HepG2 (cell line): ENCODE results near the gene TIA1. TPM values are rescaled to one million over a fixed set of nuclear protein-coding genes. Genes with fewer than 3 reads are reported as not detected.

Experiments
- ARID2 ChIP-seq: sonication (generic); formaldehyde crosslinking; IDR thresholded peaks from 2 replicates; pipeline ENCODE4 v1.8.1; 2022; ENCODE audit warnings: mild to moderate bottlenecking, missing genetic modification reagents, borderline replicate concordance
- ARNT2 ChIP-seq: sonication (generic); formaldehyde crosslinking; IDR thresholded peaks from 2 replicates; pipeline ENCODE4 v1.8.0; 2022; ENCODE audit warnings: mild to moderate bottlenecking, low read depth, missing genetic modification reagents, moderate library complexity
- ATF7-NPFF ChIP-seq: sonication (generic); formaldehyde crosslinking; IDR thresholded peaks from 2 replicates; pipeline ENCODE4 v1.8.1; 2023; ENCODE audit warnings: mild to moderate bottlenecking, low read depth, missing genetic modification reagents, moderate library complexity
- CCDC6 ChIP-seq: sonication (generic); formaldehyde crosslinking; IDR thresholded peaks from 2 replicates; pipeline ENCODE4 v1.8.1; 2022; ENCODE audit warnings: mild to moderate bottlenecking, missing genetic modification reagents, moderate library complexity
- DMAP1 ChIP-seq: IDR thresholded peaks from 2 replicates; pipeline ENCODE4 v1.6.1; 2016
- ELF1 ChIP-seq: sonication (generic); formaldehyde crosslinking; IDR thresholded peaks from 2 replicates; pipeline ENCODE4 v1.4.0; 2020; ENCODE audit warnings: missing genetic modification reagents
- KDM3A ChIP-seq: IDR thresholded peaks from 2 replicates; pipeline ENCODE4 v1.6.1; 2018; ENCODE audit warnings: low read depth, missing compliant biosample characterization
- LCORL ChIP-seq, 2 experiments: fragments of 450-650 bp in 1 of 2; sonication (generic) in 1 of 2; formaldehyde crosslinking in 1 of 2; IDR thresholded peaks; 2 replicates each; pipeline versions ENCODE4 v1.5.0 to v1.6.1; 2017 to 2020; ENCODE audit warnings: antibody characterized with exemption in 1 of 2, missing genetic modification reagents in 1 of 2
- MED1 ChIP-seq: sonication (generic); formaldehyde crosslinking; IDR thresholded peaks from 2 replicates; pipeline ENCODE4 v1.4.0; 2020; ENCODE audit warnings: missing genetic modification reagents
- MTA1 ChIP-seq: sonication (generic); formaldehyde crosslinking; IDR thresholded peaks from 2 replicates; pipeline ENCODE4 v1.4.0; 2020; ENCODE audit warnings: missing genetic modification reagents, mild to moderate bottlenecking, borderline replicate concordance
- POGZ ChIP-seq: sonication (generic); formaldehyde crosslinking; IDR thresholded peaks from 2 replicates; pipeline ENCODE4 v1.4.0; 2020; ENCODE audit warnings: mild to moderate bottlenecking, missing genetic modification reagents
- ZNF556 ChIP-seq: sonication (generic); formaldehyde crosslinking; IDR thresholded peaks from 2 replicates; pipeline ENCODE4 v1.4.0; 2020; ENCODE audit warnings: mild to moderate bottlenecking, missing genetic modification reagents, borderline replicate concordance
- polyA plus RNA-seq, 8 experiments: library from polyadenylated mRNA; depleted of rRNA in 3 of 8; stranded (reverse) in 7 of 8; unstranded in 1 of 8; fragments of >200 nt; fragmentation: Illumina TruSeq in 4 of 8; extraction: Trizol in 4 of 8; gene quantifications; 2 replicates each; pipeline versions ENCODE4 v1.2.1 to v1.2.3, GENCODE V29; 2011 to 2016; ENCODE audit warnings: low read depth in 4 of 8, missing spikeins in 1 of 8, mixed read lengths in 1 of 8; ENCODE audit not compliant: insufficient read depth in 1 of 8
- total RNA-seq, 5 experiments: library from RNA; depleted of rRNA; stranded (reverse); fragments of >200 nt; fragmentation: Illumina TruSeq; extraction: Trizol; gene quantifications; 2 replicates each; pipeline ENCODE4 v1.2.3, GENCODE V29; 2016; ENCODE audit warnings: low read depth in 1 of 5
- TF ChIP-seq, protein P1 (sequence below): sonication (generic); formaldehyde crosslinking; IDR thresholded peaks from 2 replicates; pipeline ENCODE4 v1.5.1; 2020; ENCODE audit warnings: mild to moderate bottlenecking, missing genetic modification reagents, borderline replicate concordance
- TF ChIP-seq, protein P2 (sequence below): sonication (generic); formaldehyde crosslinking; IDR thresholded peaks from 2 replicates; pipeline ENCODE4 v1.4.0; 2020; ENCODE audit warnings: low read depth, missing genetic modification reagents
- TF ChIP-seq, protein P3 (sequence below): IDR thresholded peaks from 2 replicates; pipeline ENCODE4 v1.6.1; 2016; ENCODE audit warnings: mild to moderate bottlenecking, missing biosample characterization, missing genetic modification reagents
- TF ChIP-seq, protein P4 (sequence below): sonication (generic); formaldehyde crosslinking; IDR thresholded peaks from 2 replicates; pipeline ENCODE4 v1.5.0; 2020; ENCODE audit warnings: missing genetic modification reagents

Gene TIA1
- total and polyA plus RNA-seq, 2 of the 13 experiments (the other 11 are each of a cell fraction or from before 2014, with no cell fraction given): 209 to 319 TPM

DNA sequence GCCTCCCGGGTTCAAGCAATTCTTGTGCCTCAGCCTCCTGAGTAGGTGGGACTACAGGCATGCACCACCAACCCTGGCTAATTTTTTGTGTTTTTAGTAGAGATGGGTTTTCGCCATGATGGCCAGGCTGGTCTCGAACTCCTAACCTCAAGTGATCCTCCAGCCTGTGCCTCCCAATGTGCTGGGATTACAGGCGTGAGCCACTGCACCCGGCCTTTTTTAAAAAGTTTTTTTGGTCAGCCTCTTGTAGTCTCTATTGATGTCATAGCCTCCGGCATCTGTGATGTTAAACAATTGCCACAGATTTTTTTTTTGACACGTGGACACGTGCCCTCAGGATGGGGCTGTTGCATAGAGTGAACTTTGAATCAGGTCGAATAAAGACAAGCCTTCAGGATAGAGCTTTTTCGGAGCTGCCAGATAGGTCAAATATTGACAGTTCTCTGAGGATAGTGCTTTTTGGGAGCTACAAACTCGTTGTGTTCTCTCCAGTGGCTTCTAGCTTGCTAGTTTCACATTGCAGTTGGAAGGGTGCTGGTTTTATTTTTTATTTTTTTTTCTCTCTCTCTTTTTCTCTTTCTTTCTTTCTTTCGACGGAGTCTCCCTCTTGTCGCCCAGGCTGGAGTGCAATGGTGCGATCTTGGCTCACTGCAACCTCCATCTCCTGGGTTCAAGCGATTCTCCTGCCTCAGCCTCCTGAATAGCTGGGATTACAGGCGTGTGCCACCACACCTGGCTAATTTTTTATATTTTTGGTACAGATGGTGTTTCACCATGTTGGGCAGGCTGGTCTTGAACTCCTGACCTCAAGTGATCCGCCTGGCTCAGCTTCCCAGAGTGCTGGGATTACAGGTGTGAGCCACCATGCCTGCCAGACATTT is 21.2 kb upstream of the TIA1 start (continued):
- TF ChIP-seq, protein P1, sequence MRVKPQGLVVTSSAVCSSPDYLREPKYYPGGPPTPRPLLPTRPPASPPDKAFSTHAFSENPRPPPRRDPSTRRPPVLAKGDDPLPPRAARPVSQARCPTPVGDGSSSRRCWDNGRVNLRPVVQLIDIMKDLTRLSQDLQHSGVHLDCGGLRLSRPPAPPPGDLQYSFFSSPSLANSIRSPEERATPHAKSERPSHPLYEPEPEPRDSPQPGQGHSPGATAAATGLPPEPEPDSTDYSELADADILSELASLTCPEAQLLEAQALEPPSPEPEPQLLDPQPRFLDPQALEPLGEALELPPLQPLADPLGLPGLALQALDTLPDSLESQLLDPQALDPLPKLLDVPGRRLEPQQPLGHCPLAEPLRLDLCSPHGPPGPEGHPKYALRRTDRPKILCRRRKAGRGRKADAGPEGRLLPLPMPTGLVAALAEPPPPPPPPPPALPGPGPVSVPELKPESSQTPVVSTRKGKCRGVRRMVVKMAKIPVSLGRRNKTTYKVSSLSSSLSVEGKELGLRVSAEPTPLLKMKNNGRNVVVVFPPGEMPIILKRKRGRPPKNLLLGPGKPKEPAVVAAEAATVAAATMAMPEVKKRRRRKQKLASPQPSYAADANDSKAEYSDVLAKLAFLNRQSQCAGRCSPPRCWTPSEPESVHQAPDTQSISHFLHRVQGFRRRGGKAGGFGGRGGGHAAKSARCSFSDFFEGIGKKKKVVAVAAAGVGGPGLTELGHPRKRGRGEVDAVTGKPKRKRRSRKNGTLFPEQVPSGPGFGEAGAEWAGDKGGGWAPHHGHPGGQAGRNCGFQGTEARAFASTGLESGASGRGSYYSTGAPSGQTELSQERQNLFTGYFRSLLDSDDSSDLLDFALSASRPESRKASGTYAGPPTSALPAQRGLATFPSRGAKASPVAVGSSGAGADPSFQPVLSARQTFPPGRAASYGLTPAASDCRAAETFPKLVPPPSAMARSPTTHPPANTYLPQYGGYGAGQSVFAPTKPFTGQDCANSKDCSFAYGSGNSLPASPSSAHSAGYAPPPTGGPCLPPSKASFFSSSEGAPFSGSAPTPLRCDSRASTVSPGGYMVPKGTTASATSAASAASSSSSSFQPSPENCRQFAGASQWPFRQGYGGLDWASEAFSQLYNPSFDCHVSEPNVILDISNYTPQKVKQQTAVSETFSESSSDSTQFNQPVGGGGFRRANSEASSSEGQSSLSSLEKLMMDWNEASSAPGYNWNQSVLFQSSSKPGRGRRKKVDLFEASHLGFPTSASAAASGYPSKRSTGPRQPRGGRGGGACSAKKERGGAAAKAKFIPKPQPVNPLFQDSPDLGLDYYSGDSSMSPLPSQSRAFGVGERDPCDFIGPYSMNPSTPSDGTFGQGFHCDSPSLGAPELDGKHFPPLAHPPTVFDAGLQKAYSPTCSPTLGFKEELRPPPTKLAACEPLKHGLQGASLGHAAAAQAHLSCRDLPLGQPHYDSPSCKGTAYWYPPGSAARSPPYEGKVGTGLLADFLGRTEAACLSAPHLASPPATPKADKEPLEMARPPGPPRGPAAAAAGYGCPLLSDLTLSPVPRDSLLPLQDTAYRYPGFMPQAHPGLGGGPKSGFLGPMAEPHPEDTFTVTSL (CRISPR knock-in tag): peak; percentile 93; the same call in 1 of the 2 replicates
- 0 out of 2 replicates have a peak, but pooled peaks have one; percentile 56 for TF ChIP-seq ARID2 (CRISPR knock-in tag)
- TF ChIP-seq, protein P2, sequence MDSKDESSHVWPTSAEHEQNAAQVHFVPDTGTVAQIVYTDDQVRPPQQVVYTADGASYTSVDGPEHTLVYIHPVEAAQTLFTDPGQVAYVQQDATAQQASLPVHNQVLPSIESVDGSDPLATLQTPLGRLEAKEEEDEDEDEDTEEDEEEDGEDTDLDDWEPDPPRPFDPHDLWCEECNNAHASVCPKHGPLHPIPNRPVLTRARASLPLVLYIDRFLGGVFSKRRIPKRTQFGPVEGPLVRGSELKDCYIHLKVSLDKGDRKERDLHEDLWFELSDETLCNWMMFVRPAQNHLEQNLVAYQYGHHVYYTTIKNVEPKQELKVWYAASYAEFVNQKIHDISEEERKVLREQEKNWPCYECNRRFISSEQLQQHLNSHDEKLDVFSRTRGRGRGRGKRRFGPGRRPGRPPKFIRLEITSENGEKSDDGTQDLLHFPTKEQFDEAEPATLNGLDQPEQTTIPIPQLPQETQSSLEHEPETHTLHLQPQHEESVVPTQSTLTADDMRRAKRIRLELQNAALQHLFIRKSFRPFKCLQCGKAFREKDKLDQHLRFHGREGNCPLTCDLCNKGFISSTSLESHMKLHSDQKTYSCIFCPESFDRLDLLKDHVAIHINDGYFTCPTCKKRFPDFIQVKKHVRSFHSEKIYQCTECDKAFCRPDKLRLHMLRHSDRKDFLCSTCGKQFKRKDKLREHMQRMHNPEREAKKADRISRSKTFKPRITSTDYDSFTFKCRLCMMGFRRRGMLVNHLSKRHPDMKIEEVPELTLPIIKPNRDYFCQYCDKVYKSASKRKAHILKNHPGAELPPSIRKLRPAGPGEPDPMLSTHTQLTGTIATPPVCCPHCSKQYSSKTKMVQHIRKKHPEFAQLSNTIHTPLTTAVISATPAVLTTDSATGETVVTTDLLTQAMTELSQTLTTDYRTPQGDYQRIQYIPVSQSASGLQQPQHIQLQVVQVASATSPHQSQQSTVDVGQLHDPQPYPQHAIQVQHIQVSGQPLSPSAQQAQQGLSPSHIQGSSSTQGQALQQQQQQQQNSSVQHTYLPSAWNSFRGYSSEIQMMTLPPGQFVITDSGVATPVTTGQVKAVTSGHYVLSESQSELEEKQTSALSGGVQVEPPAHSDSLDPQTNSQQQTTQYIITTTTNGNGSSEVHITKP: peak; percentile 61; the same call in 1 of the 2 replicates
- TF ChIP-seq LCORL (IDR thresholded peaks at IDR 0.05): peak; percentile 93
- TF ChIP-seq LCORL (CRISPR knock-in tag; IDR thresholded peaks at IDR 0.05): peak; percentile 98
- peak; percentile 69; the same call in 1 of the 2 replicates for TF ChIP-seq KDM3A
- TF ChIP-seq ATF7-NPFF (CRISPR knock-in tag): peak; percentile 76; the same call in 1 of the 2 replicates
- TF ChIP-seq DMAP1 (CRISPR knock-in tag): peak; percentile 95
- peak; percentile 90 for TF ChIP-seq CCDC6
- TF ChIP-seq, protein P3, sequence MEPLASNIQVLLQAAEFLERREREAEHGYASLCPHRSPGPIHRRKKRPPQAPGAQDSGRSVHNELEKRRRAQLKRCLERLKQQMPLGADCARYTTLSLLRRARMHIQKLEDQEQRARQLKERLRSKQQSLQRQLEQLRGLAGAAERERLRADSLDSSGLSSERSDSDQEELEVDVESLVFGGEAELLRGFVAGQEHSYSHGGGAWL (CRISPR knock-in tag): peak; percentile 22; the same call in 1 of the 2 replicates
- peak; percentile 80 for TF ChIP-seq POGZ (CRISPR knock-in tag)
- TF ChIP-seq ELF1: 0 out of 2 replicates have a peak, but pooled peaks have one; percentile 34
- peak; percentile 68; the same call in 1 of the 2 replicates for TF ChIP-seq MTA1 (CRISPR knock-in tag)
- peak; percentile 85; the same call in 1 of the 2 replicates for TF ChIP-seq ZNF556 (CRISPR knock-in tag)
- TF ChIP-seq MED1 (CRISPR knock-in tag): peak; percentile 95
- TF ChIP-seq, protein P4, sequence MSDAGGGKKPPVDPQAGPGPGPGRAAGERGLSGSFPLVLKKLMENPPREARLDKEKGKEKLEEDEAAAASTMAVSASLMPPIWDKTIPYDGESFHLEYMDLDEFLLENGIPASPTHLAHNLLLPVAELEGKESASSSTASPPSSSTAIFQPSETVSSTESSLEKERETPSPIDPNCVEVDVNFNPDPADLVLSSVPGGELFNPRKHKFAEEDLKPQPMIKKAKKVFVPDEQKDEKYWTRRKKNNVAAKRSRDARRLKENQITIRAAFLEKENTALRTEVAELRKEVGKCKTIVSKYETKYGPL (CRISPR knock-in tag): peak; percentile 15; the same call in 1 of the 2 replicates
- 0 out of 2 replicates have a peak, but pooled peaks have one; percentile 48 for TF ChIP-seq ARNT2 (CRISPR knock-in tag)
